ENCODE results near the gene TRIOBP. TPM values are rescaled to one million over a fixed set of nuclear protein-coding genes. Genes with fewer than 3 reads are reported as not detected.

TRIOBP gene
- total and polyA plus RNA-seq, 2 of the 4 experiments (the other 2 are of a cell fraction): 46.4 to 69.8 TPM

DNA sequence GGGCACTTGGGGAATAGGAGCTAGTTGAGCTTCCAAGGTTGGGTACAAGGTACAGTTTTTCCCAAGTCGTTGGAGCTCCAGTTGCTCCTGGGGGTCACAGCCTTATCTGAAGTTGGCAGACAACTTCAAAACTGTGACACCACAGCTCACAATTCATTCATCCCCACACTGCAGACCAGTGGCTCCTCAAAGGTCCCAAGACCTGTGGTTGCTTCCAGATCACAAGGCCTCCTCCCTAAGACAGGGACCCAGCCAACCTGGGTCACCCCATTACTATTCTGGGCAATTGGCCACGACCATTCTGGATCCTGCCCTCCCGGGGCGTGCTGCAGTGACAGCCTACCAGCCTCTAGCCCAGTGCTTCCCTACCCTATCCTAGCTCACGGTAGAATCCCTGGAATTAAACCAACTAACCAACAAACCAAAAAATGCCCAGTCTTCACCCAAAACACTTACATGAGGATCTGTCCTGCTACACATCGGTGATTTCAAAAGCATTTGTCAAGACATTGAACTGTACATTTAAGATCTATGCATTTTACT is 39.2 kb upstream of the TRIOBP start:
- H4K20me1 ChIP-seq (ENCODE audit: insufficient read depth, low read length): peaks cover 26% of the 10 kb centered on the region
- no peaks in the 10 kb centered on the region for H3K9me3 ChIP-seq (ENCODE audit: control insufficient read depth, insufficient read depth, low read length)
- ChIA-PET POLR2A (ENCODE audit: unreplicated experiment) (interaction anchor here (0.7 to 2.0 kb wide), 5 partner anchors 14 to 36 kb away, joined by 3 to 14 read pairs (median 6); partner anchors contain the start of gene LGALS1), CTCF (interaction anchor here (0.6 to 2.6 kb wide), 3 partner anchors 14 to 22 kb away, joined by 4 to 12 read pairs (median 4); partner anchors contain the start of gene LGALS1)
- H2AK9ac ChIP-seq (replicated peaks; ENCODE audit: low read depth, low read length, poor library complexity): peak overlapping the region; percentile 46
- no peaks in the 10 kb centered on the region for H3K27me3 ChIP-seq (ENCODE audit: control insufficient read depth, insufficient read depth, low read length)
- H2BK15ac ChIP-seq (ENCODE audit: low read depth, low read length): peak overlapping the region; percentile 95; the same call in 1 of the 3 replicates
- peak overlapping the region; percentile 74; the same call in 1 of the 2 replicates for H3K4ac ChIP-seq (ENCODE audit: low read depth, low read length)
- no TSS peak for BruUV-seq (replicated peaks)
- H3K18ac ChIP-seq (ENCODE audit: low read depth, low read length): no peak overlapping the region
- peak overlapping the region; percentile 95 for H2AFZ ChIP-seq (replicated peaks; ENCODE audit: low read length, poor library complexity)
- H4K5ac ChIP-seq (ENCODE audit: low read depth, low read length): peak overlapping the region; percentile 91
- peak overlapping the region; percentile 73 for H2BK5ac ChIP-seq (ENCODE audit: low read depth, low read length, poor library complexity, severe bottlenecking)
- peak overlapping the region; percentile 83; the same call in 1 of the 2 replicates for H4K91ac ChIP-seq (ENCODE audit: insufficient read depth, low read depth, low read length)
- no peak overlapping the region for H3K23ac ChIP-seq (ENCODE audit: low read depth, low read length)
- H3K27ac ChIP-seq (ENCODE audit: insufficient read depth, low read length): peak overlapping the region; percentile 74
- in situ Hi-C loops (cut with MboI; ENCODE audit: low sequenced_read_pairs) (no loop called here), dilution Hi-C loops (cut with HindIII; ENCODE audit: low sequenced_read_pairs, unreplicated experiment) (no loop called here), intact Hi-C loops (cut with micrococcal nuclease) (no loop called here)
- peak overlapping the region; percentile 80; the same call in 1 of the 2 replicates for H3K14ac ChIP-seq (replicated peaks; ENCODE audit: low read depth, low read length)
- 7% methylated on average over 3 of the region's 6 CpGs; no CpG with 5 or more reads in 1 of the 2 experiments for WGBS, 2 experiments (ENCODE audit: extremely low coverage in 2 of 2, insufficient read length in 1 of 2)
- peaks cover 11% of the 10 kb centered on the region for H3K9me1 ChIP-seq (ENCODE audit: insufficient read depth, low read length)
- H2AK5ac ChIP-seq (ENCODE audit: low read depth, low read length): no peak overlapping the region
- DNase-seq (peak; percentile 7), ATAC-seq (ENCODE audit: low read depth) (no peak)
- H3K4me1 ChIP-seq (ENCODE audit: control insufficient read depth, insufficient read depth, low read length): peaks cover 21% of the 10 kb centered on the region
- peak overlapping the region; percentile 95 to 99 for H4K8ac ChIP-seq (ENCODE audit: low read depth in 2 of 2, low read length in 2 of 2)
- peak overlapping the region; percentile 52 for H3K4me3 ChIP-seq (ENCODE audit: insufficient read depth, low read depth, low read length)
- peaks cover 14% of the 10 kb centered on the region for H3K36me3 ChIP-seq (ENCODE audit: control insufficient read depth, insufficient read depth, low read length)
- H3K79me1 ChIP-seq (ENCODE audit: low read depth in 1 of 2, low read length in 2 of 2): peaks cover 17 to 37% of the 10 kb centered on the region in 2 experiments; a peak in 3 of 4 replicates
- H2BK120ac ChIP-seq (ENCODE audit: low read depth, low read length): no peak overlapping the region; the same call in 1 of the 2 replicates
- H3K9ac ChIP-seq (ENCODE audit: low read depth, low read length): peak overlapping the region; percentile 79
- H3K56ac ChIP-seq (ENCODE audit: extremely low read depth, insufficient read depth, low read length): peak overlapping the region; percentile 67; the same call in 1 of the 2 replicates
- H3K4me2 ChIP-seq (ENCODE audit: low read depth, low read length): peak overlapping the region; percentile 92
- H2BK20ac ChIP-seq (ENCODE audit: low read depth, low read length): no peak overlapping the region
- TF ChIP-seq, protein P1, sequence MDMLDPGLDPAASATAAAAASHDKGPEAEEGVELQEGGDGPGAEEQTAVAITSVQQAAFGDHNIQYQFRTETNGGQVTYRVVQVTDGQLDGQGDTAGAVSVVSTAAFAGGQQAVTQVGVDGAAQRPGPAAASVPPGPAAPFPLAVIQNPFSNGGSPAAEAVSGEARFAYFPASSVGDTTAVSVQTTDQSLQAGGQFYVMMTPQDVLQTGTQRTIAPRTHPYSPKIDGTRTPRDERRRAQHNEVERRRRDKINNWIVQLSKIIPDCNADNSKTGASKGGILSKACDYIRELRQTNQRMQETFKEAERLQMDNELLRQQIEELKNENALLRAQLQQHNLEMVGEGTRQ (IDR thresholded peaks at IDR 0.05; ENCODE audit: low read depth, low read length): no peak
- TF ChIP-seq CEBPB (IDR thresholded peaks at IDR 0.05; ENCODE audit: low read depth, low read length): no peak
- TF ChIP-seq RCOR1 (IDR thresholded peaks at IDR 0.05; ENCODE audit: insufficient replicate concordance, low read length): no peak
- no peak for TF ChIP-seq NFE2L2 (IDR thresholded peaks at IDR 0.05; ENCODE audit: low read depth, low read length)
- TF ChIP-seq BHLHE40 (IDR thresholded peaks at IDR 0.05; ENCODE audit: low read depth, low read length): no peak
- TF ChIP-seq RFX5 (IDR thresholded peaks at IDR 0.05; ENCODE audit: low read depth, low read length): no peak
- no peak for TF ChIP-seq CTCF (conservative IDR thresholded peaks at IDR 0.05; ENCODE audit: low read depth, low read length)
- no peak for TF ChIP-seq CHD1 (IDR thresholded peaks at IDR 0.05; ENCODE audit: low read depth, low read length)
- TF ChIP-seq POLR2A (IDR thresholded peaks at IDR 0.05; ENCODE audit: low read depth, low read length): no peak
- TF ChIP-seq MAZ (IDR thresholded peaks at IDR 0.05; ENCODE audit: borderline replicate concordance, low read depth, low read length): no peak
- TF ChIP-seq, protein P2, sequence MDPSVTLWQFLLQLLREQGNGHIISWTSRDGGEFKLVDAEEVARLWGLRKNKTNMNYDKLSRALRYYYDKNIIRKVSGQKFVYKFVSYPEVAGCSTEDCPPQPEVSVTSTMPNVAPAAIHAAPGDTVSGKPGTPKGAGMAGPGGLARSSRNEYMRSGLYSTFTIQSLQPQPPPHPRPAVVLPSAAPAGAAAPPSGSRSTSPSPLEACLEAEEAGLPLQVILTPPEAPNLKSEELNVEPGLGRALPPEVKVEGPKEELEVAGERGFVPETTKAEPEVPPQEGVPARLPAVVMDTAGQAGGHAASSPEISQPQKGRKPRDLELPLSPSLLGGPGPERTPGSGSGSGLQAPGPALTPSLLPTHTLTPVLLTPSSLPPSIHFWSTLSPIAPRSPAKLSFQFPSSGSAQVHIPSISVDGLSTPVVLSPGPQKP (IDR thresholded peaks at IDR 0.05; ENCODE audit: borderline replicate concordance, low read depth, low read length): no peak
- TF ChIP-seq MXI1 (IDR thresholded peaks at IDR 0.05; ENCODE audit: borderline replicate concordance, low read depth, low read length): no peak
- TF ChIP-seq SMC3 (IDR thresholded peaks at IDR 0.05; ENCODE audit: low read depth, low read length): no peak
- TF ChIP-seq RAD21 (IDR thresholded peaks at IDR 0.05; ENCODE audit: low read length): no peak
- no peak for TF ChIP-seq FOS (IDR thresholded peaks at IDR 0.05; ENCODE audit: low read depth, low read length)

Measured in IMR-90 (cell line).